ENCODE results near the gene MAP4K2. TPM values are rescaled to one million over a fixed set of nuclear protein-coding genes. Genes with fewer than 3 reads are reported as not detected.
A peak's percentile ranks its signal among the peaks of the same experiment; 100 is the strongest.

The MAP4K2 gene
- total and polyA plus RNA-seq, 2 of the 13 experiments (the other 11 are each of a cell fraction or from before 2014, with no cell fraction given) = 8.3 to 17.6 TPM

DNA sequence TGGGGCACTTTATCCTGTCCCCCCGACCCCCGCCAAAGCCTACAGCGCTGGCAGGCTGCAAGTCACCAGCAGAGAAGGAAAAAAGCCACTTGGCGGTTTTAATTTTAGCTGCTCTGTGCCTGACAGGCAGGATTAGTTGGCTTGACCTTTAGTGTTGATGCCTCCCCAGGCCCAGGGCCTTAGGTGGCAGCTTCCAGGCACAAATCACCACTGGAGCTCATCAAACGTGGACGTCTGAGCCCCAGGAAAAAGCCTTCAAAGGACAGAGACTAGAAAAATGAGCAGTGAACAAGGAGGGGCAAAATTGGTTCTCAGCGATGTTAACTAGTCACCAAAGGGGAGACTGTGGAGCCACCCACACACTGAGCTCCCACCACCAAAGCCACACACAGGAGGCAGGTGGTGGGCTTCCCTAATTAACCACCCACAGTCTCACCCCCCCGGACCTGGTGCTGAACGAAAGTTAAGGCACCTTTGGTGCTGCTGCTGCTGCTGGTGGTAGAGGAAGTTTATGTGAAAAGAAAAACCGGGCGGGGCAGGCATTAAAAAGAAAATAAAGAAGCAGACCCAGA is 38.9 kb downstream of the MAP4K2 start:
- no TSS peak for BruUV-seq (replicated peaks)
- ChIA-PET CTCF (ENCODE audit: low intra/inter-chr PET ratio, low total read pairs) (no interaction called here), POLR2A (interaction anchor here (1.1 to 3.8 kb wide), 2 partner anchors 12 to 14 kb away, joined by 3 to 23 read pairs; partner anchors contain the start of gene SF1)
- TF ChIP-seq ZNF383 (CRISPR knock-in tag; IDR thresholded peaks at IDR 0.05; ENCODE audit: borderline replicate concordance) (no peak), PTBP1 (IDR thresholded peaks at IDR 0.05; ENCODE audit: low read depth, low read length, poor library complexity, severe bottlenecking) (no peak), AGO2 (optimal IDR thresholded peaks at IDR 0.05; ENCODE audit: low read depth, low read length) (peak; percentile 52), POLR2AphosphoS2 (IDR thresholded peaks at IDR 0.05; ENCODE audit: low read depth, low read length) (peak; percentile 30; the same call in 1 of the 2 replicates)
- TF ChIP-seq, protein P1, sequence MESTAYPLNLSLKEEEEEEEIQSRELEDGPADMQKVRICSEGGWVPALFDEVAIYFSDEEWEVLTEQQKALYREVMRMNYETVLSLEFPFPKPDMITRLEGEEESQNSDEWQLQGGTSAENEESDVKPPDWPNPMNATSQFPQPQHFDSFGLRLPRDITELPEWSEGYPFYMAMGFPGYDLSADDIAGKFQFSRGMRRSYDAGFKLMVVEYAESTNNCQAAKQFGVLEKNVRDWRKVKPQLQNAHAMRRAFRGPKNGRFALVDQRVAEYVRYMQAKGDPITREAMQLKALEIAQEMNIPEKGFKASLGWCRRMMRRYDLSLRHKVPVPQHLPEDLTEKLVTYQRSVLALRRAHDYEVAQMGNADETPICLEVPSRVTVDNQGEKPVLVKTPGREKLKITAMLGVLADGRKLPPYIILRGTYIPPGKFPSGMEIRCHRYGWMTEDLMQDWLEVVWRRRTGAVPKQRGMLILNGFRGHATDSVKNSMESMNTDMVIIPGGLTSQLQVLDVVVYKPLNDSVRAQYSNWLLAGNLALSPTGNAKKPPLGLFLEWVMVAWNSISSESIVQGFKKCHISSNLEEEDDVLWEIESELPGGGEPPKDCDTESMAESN (CRISPR knock-in tag; conservative IDR thresholded peaks at IDR 0.05) = no peak
- TF ChIP-seq, protein P2, sequence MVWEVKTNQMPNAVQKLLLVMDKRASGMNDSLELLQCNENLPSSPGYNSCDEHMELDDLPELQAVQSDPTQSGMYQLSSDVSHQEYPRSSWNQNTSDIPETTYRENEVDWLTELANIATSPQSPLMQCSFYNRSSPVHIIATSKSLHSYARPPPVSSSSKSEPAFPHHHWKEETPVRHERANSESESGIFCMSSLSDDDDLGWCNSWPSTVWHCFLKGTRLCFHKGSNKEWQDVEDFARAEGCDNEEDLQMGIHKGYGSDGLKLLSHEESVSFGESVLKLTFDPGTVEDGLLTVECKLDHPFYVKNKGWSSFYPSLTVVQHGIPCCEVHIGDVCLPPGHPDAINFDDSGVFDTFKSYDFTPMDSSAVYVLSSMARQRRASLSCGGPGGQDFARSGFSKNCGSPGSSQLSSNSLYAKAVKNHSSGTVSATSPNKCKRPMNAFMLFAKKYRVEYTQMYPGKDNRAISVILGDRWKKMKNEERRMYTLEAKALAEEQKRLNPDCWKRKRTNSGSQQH (CRISPR knock-in tag; IDR thresholded peaks at IDR 0.05; ENCODE audit: low read depth) = no peak
- Histone ChIP-seq H3K79me2 (ENCODE audit: insufficient read depth, low read length) (peaks cover 4% of the 10 kb centered on the region), H3K4me2 (ENCODE audit: low read depth, low read length) (no peak overlapping the region), H3K4me1 (ENCODE audit: insufficient read depth, low read length) (peaks cover 18% of the 10 kb centered on the region), H3K27ac (ENCODE audit: extremely low read length, insufficient read depth, low read length) (no peak overlapping the region), H3K4me3 (replicated peaks in 1 of 3; ENCODE audit: insufficient read depth in 1 of 3, low read depth in 2 of 3, low read length in 3 of 3) (no peak overlapping the region), H3K27me3 (ENCODE audit: control insufficient read depth in 1 of 2, insufficient read depth in 2 of 2, low read length in 2 of 2) (no peaks in the 10 kb centered on the region), H3K9me3 (ENCODE audit: low read length) (no peaks in the 10 kb centered on the region), H4K20me1 (ENCODE audit: insufficient read depth, low read length) (peaks cover 61% of the 10 kb centered on the region), H3K9ac (ENCODE audit: insufficient read depth, low read depth, low read length) (no peak overlapping the region), H2AFZ (ENCODE audit: low read length) (no peak overlapping the region), H3K36me3 (replicated peaks in 1 of 2; ENCODE audit: control insufficient read depth in 1 of 2, insufficient read depth in 2 of 2, low read length in 2 of 2) (peaks cover 36 to 57% of the 10 kb centered on the region in 2 experiments)
- FAIRE-seq (no peak), ATAC-seq (no peak), DNase-seq (ENCODE audit: low spot score) (no peak)
- 97% methylated on average over 8 of the region's 11 CpGs for WGBS (ENCODE audit: low lambda C conversion rate)
- in situ Hi-C loops (cut with HindIII; ENCODE audit: extremely low pct_ligation_motif_present, low pct_unique_long_range_greater_than_20kb) = no loop called here
- intact Hi-C loops (cut with micrococcal nuclease; ENCODE audit: unreplicated experiment) = no loop called here
